SK-N-SH treated with all-trans-retinoic acid at 6 μM for 48 hours (cell line): Measurements from ENCODE around the gene FGF10.

Source experiments
- CSDC2 ChIP-seq: fragments of 250-450 bp; sonication (Bioruptor Pico); IDR thresholded peaks from 2 replicates; pipeline ENCODE4 v1.5.0; 2020; ENCODE audit warnings: mild to moderate bottlenecking, moderate library complexity
- CSRNP3 ChIP-seq: fragments of 250-450 bp; sonication (Bioruptor Pico); IDR thresholded peaks from 2 replicates; pipeline ENCODE4 v1.5.1; 2021; ENCODE audit warnings: mild to moderate bottlenecking, moderate library complexity
- ISL1 ChIP-seq: fragments of 250-450 bp; sonication (Bioruptor Pico); IDR thresholded peaks from 2 replicates; pipeline ENCODE4 v2.1.2; 2022; ENCODE audit warnings: mild to moderate bottlenecking, moderate library complexity
- OSR1 ChIP-seq: fragments of 250-450 bp; sonication (Bioruptor Pico); IDR thresholded peaks from 2 replicates; pipeline ENCODE4 v1.8.0; 2022; ENCODE audit warnings: moderate library complexity, mild to moderate bottlenecking, inconsistent platforms
- RARB ChIP-seq: fragments of 250-450 bp; sonication (Bioruptor Pico); IDR thresholded peaks from 2 replicates; pipeline ENCODE4 v1.8.0; 2021; ENCODE audit warnings: mild to moderate bottlenecking, moderate library complexity

DNA sequence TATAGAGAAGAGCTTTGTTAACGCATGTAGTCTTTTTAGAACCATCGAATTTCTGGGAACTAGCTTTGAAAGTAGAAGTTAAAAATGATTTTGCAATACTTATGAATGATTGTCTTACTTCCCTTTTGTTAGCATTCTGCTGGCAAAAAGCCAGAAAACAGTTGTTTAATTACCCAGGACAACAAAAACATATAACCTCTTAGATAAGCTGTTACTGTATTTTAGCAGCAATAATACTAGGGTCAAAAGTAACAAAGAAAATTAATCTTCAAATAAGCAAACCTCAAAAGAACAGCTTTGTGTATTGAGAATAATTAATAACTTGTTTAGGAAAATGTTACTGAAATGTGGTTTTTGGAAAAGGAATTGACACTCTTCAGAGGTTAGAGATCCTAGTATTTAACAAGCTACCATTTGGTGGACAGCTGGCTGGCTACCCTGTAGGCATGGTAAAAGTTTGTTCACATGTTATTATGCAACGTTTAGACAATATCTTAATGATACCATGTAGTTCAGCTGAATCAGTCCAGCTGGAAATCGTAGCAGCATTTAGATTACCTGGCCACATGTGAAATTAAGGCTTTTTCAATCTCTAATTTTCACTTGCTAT lies 3.8 kb downstream of the FGF10 start:
- no peak for TF ChIP-seq CSRNP3 (CRISPR knock-in tag)
- TF ChIP-seq ISL1 (CRISPR knock-in tag) = no peak
- TF ChIP-seq CSDC2 = no peak
- TF ChIP-seq RARB (CRISPR knock-in tag) = no peak
- no peak for TF ChIP-seq OSR1 (CRISPR knock-in tag)
